K562 (cell line): ENCODE measurements around the gene GLYAT. TPM values are rescaled to one million over a fixed set of nuclear protein-coding genes. Genes with fewer than 3 reads are reported as not detected.

ENCODE experiments used
- BRCA1 ChIP-seq, 2 experiments: fragments of 450-650 bp in 1 of 2; sonication (generic) in 1 of 2; formaldehyde crosslinking in 1 of 2; IDR thresholded peaks; 2 replicates each; pipeline versions ENCODE4 v1.5.0 to v1.6.1; 2017 to 2020; ENCODE audit warnings: mild to moderate bottlenecking in 1 of 2, missing genetic modification reagents in 1 of 2
- CBFA2T2 ChIP-seq: fragments of 450-650 bp; conservative IDR thresholded peaks from 2 replicates; pipeline ENCODE4 v1.6.1; 2017; ENCODE audit warnings: mild to moderate bottlenecking
- CTBP1 ChIP-seq: fragments of 450-650 bp; IDR thresholded peaks from 2 replicates; pipeline ENCODE4 v1.6.1; 2016; ENCODE audit warnings: borderline replicate concordance
- CUX1 ChIP-seq: fragments of 200-800 bp; sonication (Bioruptor generic); IDR thresholded peaks from 2 replicates; pipeline ENCODE4 v1.6.1; 2016; ENCODE audit warnings: missing genetic modification characterization, missing compliant biosample characterization
- FOXK2 ChIP-seq, 2 experiments: fragments of 450-650 bp; IDR thresholded peaks in 1 of 2; conservative IDR thresholded peaks in 1 of 2; 2 replicates each; pipeline ENCODE4 v1.6.1; 2016; ENCODE audit warnings: low read depth in 2 of 2, mild to moderate bottlenecking in 1 of 2
- GTF2F1 ChIP-seq: IDR thresholded peaks from 2 replicates; pipeline ENCODE4 v1.6.1; 2011; ENCODE audit warnings: low read depth, low read length, improper control_type of control experiment
- HEY1 ChIP-seq: fragments of 250-450 bp; sonication (Bioruptor Pico); IDR thresholded peaks from 2 replicates; pipeline ENCODE4 v1.5.0; 2020; ENCODE audit warnings: mild to moderate bottlenecking, moderate library complexity, borderline replicate concordance
- ILF3 ChIP-seq: fragments of 450-650 bp; IDR thresholded peaks from 2 replicates; pipeline ENCODE4 v1.6.1; 2018; ENCODE audit warnings: antibody characterized with exemption, mild to moderate bottlenecking, moderate library complexity, borderline replicate concordance
- KAT8 ChIP-seq: fragments of 450-650 bp; IDR thresholded peaks from 2 replicates; pipeline ENCODE4 v1.6.1; 2016; ENCODE audit warnings: low read depth, mild to moderate bottlenecking
- MTA2 ChIP-seq: fragments of 450-650 bp; IDR thresholded peaks from 2 replicates; pipeline ENCODE4 v1.6.1; 2016; ENCODE audit warnings: low read depth
- NCOR1 ChIP-seq: fragments of 450-650 bp; IDR thresholded peaks from 2 replicates; pipeline ENCODE4 v1.6.1; 2016; ENCODE audit warnings: mild to moderate bottlenecking, moderate library complexity
- NR2C1 ChIP-seq, 2 experiments: fragments of 450-650 bp; IDR thresholded peaks; 2 replicates each; pipeline ENCODE4 v1.6.1; 2017; ENCODE audit warnings: mild to moderate bottlenecking in 2 of 2, antibody characterized with exemption in 1 of 2, inconsistent platforms in 1 of 2, missing compliant biosample characterization in 1 of 2, missing genetic modification characterization in 1 of 2
- PHF20 ChIP-seq: fragments of 450-650 bp; IDR thresholded peaks from 2 replicates; pipeline ENCODE4 v1.6.1; 2018; ENCODE audit not compliant: partially characterized antibody
- SMAD4 ChIP-seq: fragments of 250-450 bp; sonication (Bioruptor Pico); conservative IDR thresholded peaks from 2 replicates; pipeline ENCODE4 v1.8.0; 2021; ENCODE audit warnings: inconsistent platforms, mild to moderate bottlenecking, moderate library complexity
- VEZF1 ChIP-seq: fragments of 200-800 bp; sonication (Bioruptor generic); IDR thresholded peaks from 2 replicates; pipeline ENCODE4 v1.6.1; 2017; ENCODE audit warnings: missing genetic modification characterization, missing compliant biosample characterization
- YY1 ChIP-seq, 3 experiments: IDR thresholded peaks; 2 replicates each; pipeline ENCODE4 v1.6.1; 2011; ENCODE audit warnings: low read length in 2 of 3, mild to moderate bottlenecking in 2 of 3, moderate library complexity in 2 of 3, borderline replicate concordance in 1 of 3, control low read depth in 1 of 3, low read depth in 1 of 3; ENCODE audit not compliant: insufficient read depth in 3 of 3, insufficient replicate concordance in 2 of 3, control insufficient read depth in 1 of 3, insufficient read length in 1 of 3; ENCODE audit errors: extremely low read depth in 1 of 3
- ZBED1 ChIP-seq: IDR thresholded peaks from 2 replicates; pipeline ENCODE4 v1.6.1; 2014
- ZBTB5 ChIP-seq: fragments of 450-650 bp; IDR thresholded peaks from 2 replicates; pipeline ENCODE4 v1.6.1; 2017; ENCODE audit warnings: antibody characterized with exemption
- ZNF444 ChIP-seq: fragments of 250-450 bp; sonication (Bioruptor Pico); IDR thresholded peaks from 2 replicates; pipeline ENCODE4 v1.4.0; 2020; ENCODE audit warnings: mild to moderate bottlenecking, moderate library complexity
- polyA plus RNA-seq, 8 experiments: library from polyadenylated mRNA; depleted of rRNA in 4 of 8; stranded (reverse) in 5 of 8; unstranded in 3 of 8; fragments of >200 nt; fragmentation: Nextera tagmentation in 2 of 8; fragmentation: Illumina TruSeq in 1 of 8; extraction: Ambion mirVana in 2 of 8; extraction: Trizol in 1 of 8; gene quantifications; 2 replicates each; pipeline versions ENCODE4 v1.2.1 to v1.2.3, GENCODE V29; 2011 to 2014; ENCODE audit warnings: inconsistent platforms in 1 of 8, missing spikeins in 1 of 8
- total RNA-seq, 7 experiments: library from RNA; depleted of rRNA in 6 of 7; stranded (reverse); fragments of >200 nt in 6 of 7; fragmentation: Illumina TruSeq in 2 of 7; extraction: Trizol in 2 of 7; gene quantifications; 2 replicates each; pipeline versions ENCODE4 v1.2.1 to v1.2.3, GENCODE V29; 2011 to 2021; ENCODE audit warnings: low replicate concordance in 1 of 7

The GLYAT gene
- total and polyA plus RNA-seq, 9 of the 15 experiments (the other 6 are each of a cell fraction or from before 2014, with no cell fraction given) = not detected

GRCh38 chr11:58745705-58746364 lies 14.1 kb upstream of the GLYAT start (continued):
- TF ChIP-seq CUX1 (CRISPR knock-in tag) = 0 out of 2 replicates have a peak, but pooled peaks have one; percentile 71
- peak; percentile 76 for TF ChIP-seq CBFA2T2
- TF ChIP-seq ZNF444 (CRISPR knock-in tag) = no peak
- TF ChIP-seq FOXK2 (conservative IDR thresholded peaks at IDR 0.05 in 1 of 2, IDR thresholded peaks at IDR 0.05 in 1 of 2; ENCODE audit: low read depth in 2 of 2) = 0 out of 4 replicates have a peak, but pooled peaks of 1 of the 2 experiments have one; percentile 52
- no peak for TF ChIP-seq HEY1 (CRISPR knock-in tag)
- no peak for TF ChIP-seq GTF2F1
- TF ChIP-seq SMAD4 (CRISPR knock-in tag) = peak; percentile 66
- TF ChIP-seq PHF20 = no peak
- no peak for TF ChIP-seq BRCA1 (IDR thresholded peaks at IDR 0.05)
- no peak for TF ChIP-seq BRCA1 (CRISPR knock-in tag; IDR thresholded peaks at IDR 0.05)
- TF ChIP-seq ILF3 = no peak
- TF ChIP-seq YY1 (IDR thresholded peaks at IDR 0.05; ENCODE audit: borderline replicate concordance in 1 of 3, control insufficient read depth in 1 of 3, extremely low read depth in 1 of 3, insufficient read depth in 3 of 3, insufficient read length in 1 of 3, insufficient replicate concordance in 2 of 3, low read depth in 1 of 3, low read length in 2 of 3) = peak in 1 of 3 experiments; percentile 12
- TF ChIP-seq ZBTB5 = no peak
- no peak for TF ChIP-seq ZBED1
- TF ChIP-seq MTA2 = peak; percentile 68
- TF ChIP-seq NR2C1 (IDR thresholded peaks at IDR 0.05) = no peak
- peak; percentile 39 for TF ChIP-seq NR2C1 (tag; IDR thresholded peaks at IDR 0.05)
- TF ChIP-seq VEZF1 (CRISPR knock-in tag) = peak; percentile 76
- TF ChIP-seq KAT8 = no peak
- TF ChIP-seq CTBP1 = peak; percentile 61; the same call in 1 of the 2 replicates
- TF ChIP-seq NCOR1 = peak; percentile 73
